GM19468 (cell line): ENCODE results near the gene ACOT11.
"Not testable (repeated sequence)": the region's sequence is repeated elsewhere in the genome, so short reads cannot be mapped to it uniquely, and the experiment has no call there.

Experiments
- ATAC-seq: cut with Tn5 transposase; IDR thresholded peaks from one replicate; pipeline ENCODE4 v1.9.1; 2021; ENCODE audit warnings: mild to moderate bottlenecking, moderate library complexity, moderate number of reproducible peaks; ENCODE audit not compliant: unreplicated experiment; ENCODE audit errors: extremely low read depth

ACOT11 gene

GRCh38 chr1:54606096-54606989, 58.3 kb downstream of the ACOT11 start:
- no peak for ATAC-seq

GRCh38 chr1:54606990-54607325, 58.9 kb downstream of the ACOT11 start:
- ATAC-seq: no peak

- ATAC-seq: no peak
Observed at GRCh38 chr1:54607821-54608565, 60.0 kb downstream of the ACOT11 start.

GRCh38 chr1:54608566-54609230, 60.7 kb downstream of the ACOT11 start:
- ATAC-seq: no peak

GRCh38 chr1:54609301-54609921, 61.4 kb downstream of the ACOT11 start:
- no peak for ATAC-seq

- ATAC-seq: no peak
Observed at GRCh38 chr1:54610048-54610447, 62.0 kb downstream of the ACOT11 start.

- ATAC-seq: no peak
Observed at GRCh38 chr1:54610601-54611580, 62.9 kb downstream of the ACOT11 start.

GRCh38 chr1:54611621-54612020, 63.6 kb downstream of the ACOT11 start:
- no peak for ATAC-seq

GRCh38 chr1:54614024-54614423, 66.0 kb downstream of the ACOT11 start:
- ATAC-seq: no peak

GRCh38 chr1:54614563-54614962, 66.5 kb downstream of the ACOT11 start:
- ATAC-seq: no peak

- ATAC-seq: no peak
Observed at GRCh38 chr1:54615531-54616279, 67.7 kb downstream of the ACOT11 start.

GRCh38 chr1:54619749-54620148, 71.7 kb downstream of the ACOT11 start:
- ATAC-seq: no peak

GRCh38 chr1:54623216-54624007, 75.4 kb downstream of the ACOT11 start, which contains the start of gene FAM151A:
FAM151A (minus strand) TSS chr1:54623525; CDS start chr1:54623395, 130 bp downstream.
- no peak for ATAC-seq

GRCh38 chr1:54624466-54625464, 76.7 kb downstream of the ACOT11 start:
- no peak for ATAC-seq

- no peak for ATAC-seq
Observed at GRCh38 chr1:54627196-54627595, 79.2 kb downstream of the ACOT11 start.

GRCh38 chr1:54635804-54636203, 87.8 kb downstream of the ACOT11 start:
- not testable (repeated sequence) for ATAC-seq
